Colonic mucosa (tissue), 4 donors: ENCODE results near the gene COQ5. TPM values are rescaled to one million over a fixed set of nuclear protein-coding genes. Genes with fewer than 3 reads are reported as not detected.

Experiments
- DNase-seq: peaks from one replicate; pipeline ENCODE4 v3.0.0-alpha.2; 2020
- H3K27ac ChIP-seq: fragments of 200-600 bp; one replicate; pipeline ENCODE4 v1.8.0; 2021
- H3K27me3 ChIP-seq: fragments of 200-600 bp; one replicate; pipeline ENCODE4 v1.8.0; 2021
- H3K36me3 ChIP-seq: fragments of 200-600 bp; one replicate; pipeline ENCODE4 v1.8.0; 2021
- H3K4me1 ChIP-seq: fragments of 200-600 bp; one replicate; pipeline ENCODE4 v1.8.0; 2021; ENCODE audit warnings: mild to moderate bottlenecking
- H3K4me3 ChIP-seq: fragments of 200-600 bp; one replicate; pipeline ENCODE4 v1.8.0; 2021
- H3K9ac ChIP-seq, 2 donors: one replicate each; pipeline ENCODE4 v1.7.0; 2013; ENCODE audit warnings: control low read depth in 2 of 2, low read depth in 2 of 2, low read length in 2 of 2
- H3K9me3 ChIP-seq: fragments of 200-600 bp; one replicate; pipeline ENCODE4 v1.8.0; 2021
- intact Hi-C: fragments of 100-400 bp; cut with DNase I; formaldehyde crosslinking; loops from one replicate; pipeline ENCODE4 v1.14.1; 2022
- total RNA-seq, 2 donors: library from RNA; stranded (reverse); fragmentation: NEBNext Ultra II Directional in 1 of 2; extraction: Animal tissue kit (Norgen Biotek cat#: 25700) in 1 of 2; gene quantifications; one replicate each; pipeline ENCODE4 v1.2.1, GENCODE V29; 2021
- TF ChIP-seq, protein P1 (sequence below): fragments of 200-600 bp; IDR thresholded peaks from one replicate; pipeline ENCODE4 v1.8.0; 2022; ENCODE audit warnings: antibody characterized with exemption, mild to moderate bottlenecking
- donor health status: healthy.
- donor health status: DM: no; HTN: no; CAD: no.
- donor health status: DM: no; HTN: no; CAD: no.

The COQ5 gene
- total RNA-seq, 2 donors from 2014 or later: 35.8 to 46.6 TPM

GRCh38 chr12:120562906-120563305 is 33.9 kb upstream of the COQ5 start:
- no peak overlapping the region for H3K4me3 ChIP-seq
- TF ChIP-seq, protein P1, sequence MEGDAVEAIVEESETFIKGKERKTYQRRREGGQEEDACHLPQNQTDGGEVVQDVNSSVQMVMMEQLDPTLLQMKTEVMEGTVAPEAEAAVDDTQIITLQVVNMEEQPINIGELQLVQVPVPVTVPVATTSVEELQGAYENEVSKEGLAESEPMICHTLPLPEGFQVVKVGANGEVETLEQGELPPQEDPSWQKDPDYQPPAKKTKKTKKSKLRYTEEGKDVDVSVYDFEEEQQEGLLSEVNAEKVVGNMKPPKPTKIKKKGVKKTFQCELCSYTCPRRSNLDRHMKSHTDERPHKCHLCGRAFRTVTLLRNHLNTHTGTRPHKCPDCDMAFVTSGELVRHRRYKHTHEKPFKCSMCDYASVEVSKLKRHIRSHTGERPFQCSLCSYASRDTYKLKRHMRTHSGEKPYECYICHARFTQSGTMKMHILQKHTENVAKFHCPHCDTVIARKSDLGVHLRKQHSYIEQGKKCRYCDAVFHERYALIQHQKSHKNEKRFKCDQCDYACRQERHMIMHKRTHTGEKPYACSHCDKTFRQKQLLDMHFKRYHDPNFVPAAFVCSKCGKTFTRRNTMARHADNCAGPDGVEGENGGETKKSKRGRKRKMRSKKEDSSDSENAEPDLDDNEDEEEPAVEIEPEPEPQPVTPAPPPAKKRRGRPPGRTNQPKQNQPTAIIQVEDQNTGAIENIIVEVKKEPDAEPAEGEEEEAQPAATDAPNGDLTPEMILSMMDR: no peak
- peaks cover 41% of the 10 kb centered on the region for H3K36me3 ChIP-seq
- no peak overlapping the region for H3K9ac ChIP-seq
- intact Hi-C loops: no loop called here
- no peak for DNase-seq
- H3K9me3 ChIP-seq: no peaks in the 10 kb centered on the region
- H3K4me1 ChIP-seq: no peaks in the 10 kb centered on the region
- H3K27ac ChIP-seq: no peak overlapping the region
- no peaks in the 10 kb centered on the region for H3K27me3 ChIP-seq

DNA sequence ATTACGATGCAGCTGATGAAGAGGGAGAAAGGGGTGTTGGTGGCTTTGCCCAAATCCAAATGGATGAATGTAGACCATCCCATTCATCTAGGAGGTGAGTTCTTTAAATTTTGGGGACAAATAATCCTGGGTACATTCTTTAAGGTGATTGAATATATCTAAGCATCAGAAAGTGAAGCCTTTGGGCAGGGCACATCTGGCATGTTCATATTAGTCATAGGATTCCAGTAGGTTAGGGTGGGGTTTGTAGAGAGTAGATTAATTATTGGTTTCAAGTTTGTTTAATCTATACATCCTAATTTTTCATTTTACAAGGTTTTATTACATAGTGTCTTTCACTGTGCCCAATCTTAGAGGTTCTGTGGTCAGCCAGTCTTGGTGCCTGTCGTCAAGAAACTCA is 28.6 kb upstream of the COQ5 start:
- H3K9ac ChIP-seq: no peak overlapping the region
- no peaks in the 10 kb centered on the region for H3K9me3 ChIP-seq
- H3K27ac ChIP-seq: no peak overlapping the region
- TF ChIP-seq, protein P1: no peak
- peaks cover 31% of the 10 kb centered on the region for H3K36me3 ChIP-seq
- no peak overlapping the region for H3K4me3 ChIP-seq
- DNase-seq: no peak
- no peaks in the 10 kb centered on the region for H3K27me3 ChIP-seq
- H3K4me1 ChIP-seq: no peaks in the 10 kb centered on the region
- intact Hi-C loops: no loop called here

GRCh38 chr12:120554678-120555077 is 25.7 kb upstream of the COQ5 start:
- DNase-seq: no peak
- intact Hi-C loops: no loop called here
- Histone ChIP-seq H3K27me3 (no peaks in the 10 kb centered on the region), H3K27ac (no peak overlapping the region), H3K36me3 (peaks cover 18% of the 10 kb centered on the region), H3K9me3 (no peaks in the 10 kb centered on the region), H3K4me1 (peaks cover 7% of the 10 kb centered on the region), H3K4me3 (no peak overlapping the region), H3K9ac (no peak overlapping the region)
- TF ChIP-seq, protein P1: no peak

DNA sequence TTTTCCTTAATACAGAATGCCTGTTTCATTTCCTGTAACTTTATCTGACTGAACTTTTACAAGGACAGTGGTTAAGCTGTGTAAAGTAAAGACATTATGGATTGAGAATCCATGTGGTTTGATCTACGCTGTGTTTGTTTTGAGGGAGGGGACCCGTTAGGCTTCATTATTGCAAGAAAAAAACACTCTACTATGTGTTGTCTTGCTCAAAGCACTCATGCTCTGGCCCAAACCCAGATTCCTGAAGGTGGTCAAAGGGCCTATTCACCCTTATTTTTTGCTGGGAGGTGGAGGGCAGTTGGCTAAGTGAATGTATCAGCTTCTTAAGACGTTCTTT is 17.1 kb upstream of the COQ5 start:
- intact Hi-C loops: no loop called here
- Histone ChIP-seq H3K27ac (peak overlapping the region; percentile 18), H3K4me1 (peaks cover 9% of the 10 kb centered on the region), H3K27me3 (no peaks in the 10 kb centered on the region), H3K4me3 (no peak overlapping the region), H3K36me3 (peaks cover 17% of the 10 kb centered on the region), H3K9me3 (no peaks in the 10 kb centered on the region), H3K9ac (peak overlapping the region in 1 of 2 donors; percentile 55)
- TF ChIP-seq, protein P1: no peak
- no peak for DNase-seq

- no peak overlapping the region for H3K27ac ChIP-seq
- H3K4me1 ChIP-seq: peaks cover 13% of the 10 kb centered on the region
- H3K36me3 ChIP-seq: peaks cover 17% of the 10 kb centered on the region
- TF ChIP-seq, protein P1: no peak
- intact Hi-C loops: no loop called here
- DNase-seq: no peak
- H3K4me3 ChIP-seq: no peak overlapping the region
- no peak overlapping the region for H3K9ac ChIP-seq
- no peaks in the 10 kb centered on the region for H3K9me3 ChIP-seq
- no peaks in the 10 kb centered on the region for H3K27me3 ChIP-seq
Measured at GRCh38 chr12:120544691-120545090, 15.7 kb upstream of the COQ5 start.

DNA sequence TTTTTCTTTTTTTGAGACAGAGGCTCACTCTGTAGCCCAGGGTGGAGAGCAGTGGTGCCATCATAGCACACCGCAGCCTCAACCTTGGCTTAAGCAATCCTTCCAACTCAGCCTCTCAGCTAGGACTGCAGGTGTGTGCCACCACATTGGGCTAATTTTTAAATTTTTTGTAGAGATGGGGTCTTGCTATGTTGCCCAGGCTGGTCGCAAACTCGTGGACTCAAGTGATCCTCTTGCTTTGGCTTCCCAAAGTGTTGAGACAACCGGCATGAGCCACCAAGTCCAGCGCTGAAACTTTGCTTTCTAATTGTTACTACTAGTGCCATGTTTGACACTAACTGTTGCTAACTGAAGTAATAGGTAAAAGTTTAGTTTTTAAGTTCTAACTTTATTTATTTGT is 13.2 kb upstream of the COQ5 start:
- H3K9ac ChIP-seq: no peak overlapping the region
- no peaks in the 10 kb centered on the region for H3K27me3 ChIP-seq
- H3K36me3 ChIP-seq: peaks cover 10% of the 10 kb centered on the region
- no peak overlapping the region for H3K4me3 ChIP-seq
- H3K9me3 ChIP-seq: no peaks in the 10 kb centered on the region
- TF ChIP-seq, protein P1: no peak
- intact Hi-C loops: no loop called here
- H3K4me1 ChIP-seq: peaks cover 30% of the 10 kb centered on the region
- DNase-seq: no peak
- H3K27ac ChIP-seq: no peak overlapping the region
